Adrenal gland (tissue), 5 donors: ENCODE measurements around the gene CTCF.
A peak's percentile ranks its signal among the peaks of the same experiment; 100 is the strongest.

Source experiments
- CTCF ChIP-seq, 6 experiments: fragments of 450-650 bp in 4 of 6; fragments of 200-600 bp in 2 of 6; sonication (generic) in 1 of 6; IDR thresholded peaks; 1 replicate in 5 of 6; 2 replicates in 1 of 6; pipeline versions ENCODE4 v1.5.1 to v1.8.0; 2016 to 2021; ENCODE audit warnings: antibody characterized with exemption in 6 of 6, mild to moderate bottlenecking in 2 of 6, moderate library complexity in 1 of 6
- POLR2A ChIP-seq, 2 donors: fragments of 450-650 bp; IDR thresholded peaks; one replicate each; pipeline ENCODE4 v1.6.1; 2017; ENCODE audit warnings: antibody characterized with exemption in 2 of 2, mild to moderate bottlenecking in 2 of 2, moderate library complexity in 1 of 2
- donor health status: DM: no; HTN: no; CAD: no.

GRCh38 chr16:67672739-67673662, 110.7 kb downstream of the CTCF start:
- TF ChIP-seq POLR2A (IDR thresholded peaks at IDR 0.05) (no peak), CTCF (IDR thresholded peaks at IDR 0.05) (peak; percentile 66 to 88 (median 82))
